NCI-H82 (cell line): ENCODE measurements around the gene SLC24A2.

Experiments
- DNase-seq: peaks from one replicate; lab custom pipeline; 2025; lab: John Stamatoyannopoulos, UW

SLC24A2 gene

DNA sequence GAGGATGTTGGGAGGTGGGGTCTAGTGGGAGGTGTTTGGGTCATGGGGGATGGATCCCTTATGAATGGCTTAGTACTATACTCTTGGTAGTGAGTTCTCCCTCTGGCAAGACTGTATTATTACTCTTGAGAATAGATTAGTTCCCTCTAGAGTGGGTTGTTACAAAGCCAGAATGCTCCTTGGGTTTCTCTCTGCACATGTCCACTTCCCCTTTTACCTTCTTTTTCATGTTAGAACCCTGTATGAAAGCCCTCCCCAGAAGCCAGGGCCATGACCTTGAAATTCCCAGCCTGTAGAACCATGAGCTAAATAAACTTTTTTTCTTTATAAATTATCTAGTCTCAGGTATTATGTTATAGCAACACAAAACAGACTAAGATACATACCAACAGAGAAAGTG is 31.1 kb downstream of the SLC24A2 start:
- no peak for DNase-seq

DNA sequence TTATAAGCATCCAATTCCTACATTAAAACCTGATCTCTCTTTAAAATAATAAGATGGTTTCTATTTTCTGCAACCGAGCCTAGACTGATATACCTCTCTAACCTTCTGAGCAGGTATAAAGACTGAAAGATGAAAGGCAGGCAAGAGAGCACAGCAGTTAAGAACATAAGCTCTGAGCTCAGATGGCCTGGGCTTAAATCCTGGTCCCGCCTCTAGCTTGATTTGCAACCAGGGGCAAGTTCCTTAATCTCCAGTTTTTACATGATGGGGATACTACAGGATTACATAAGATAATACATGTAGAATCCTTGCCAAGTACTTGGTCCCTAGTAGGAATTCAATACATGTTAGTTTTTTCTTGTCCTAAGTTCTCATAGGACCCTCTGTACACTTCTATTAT is 33.9 kb downstream of the SLC24A2 start:
- DNase-seq, result peak; percentile 93

DNA sequence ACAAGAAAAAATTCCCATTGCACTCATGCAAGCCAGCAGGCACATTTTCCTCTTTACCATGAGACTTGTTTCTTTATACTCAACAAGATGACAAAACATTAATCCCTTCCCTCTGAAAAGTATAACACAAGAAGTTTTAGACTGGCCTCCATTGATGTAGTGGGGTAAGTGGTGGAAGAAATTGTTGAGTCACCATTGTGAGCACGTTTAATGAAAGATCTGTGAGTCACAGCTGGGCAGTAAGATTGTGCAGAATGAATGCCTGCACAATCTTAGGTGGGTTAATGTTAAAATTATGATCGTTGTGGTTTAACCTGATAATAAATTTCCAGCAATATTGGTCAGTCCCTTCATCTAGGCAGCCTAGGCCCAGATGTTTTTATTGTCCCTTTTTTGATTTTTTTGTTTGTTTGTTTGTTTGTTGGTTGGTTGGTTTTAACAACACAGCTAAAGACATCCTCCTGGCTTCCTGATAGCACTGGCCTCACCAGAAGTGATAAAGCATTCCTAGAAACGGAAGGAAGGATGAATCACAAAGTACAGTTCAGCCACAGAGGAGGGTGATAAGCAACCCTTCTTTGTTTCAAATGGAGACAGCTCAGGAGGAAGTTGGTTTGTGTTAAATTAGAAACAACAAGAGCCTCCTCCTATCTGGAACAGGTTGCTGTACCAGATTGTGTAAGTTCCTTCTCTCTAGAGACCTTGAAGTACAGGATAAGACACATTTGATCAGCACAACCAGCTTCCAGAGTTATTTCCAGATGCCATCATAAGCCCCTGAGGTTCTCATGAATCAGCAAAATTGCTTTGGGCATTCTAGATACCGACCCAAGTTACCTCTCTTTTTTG is 40.3 kb downstream of the SLC24A2 start:
- DNase-seq, result peak; percentile 13

DNA sequence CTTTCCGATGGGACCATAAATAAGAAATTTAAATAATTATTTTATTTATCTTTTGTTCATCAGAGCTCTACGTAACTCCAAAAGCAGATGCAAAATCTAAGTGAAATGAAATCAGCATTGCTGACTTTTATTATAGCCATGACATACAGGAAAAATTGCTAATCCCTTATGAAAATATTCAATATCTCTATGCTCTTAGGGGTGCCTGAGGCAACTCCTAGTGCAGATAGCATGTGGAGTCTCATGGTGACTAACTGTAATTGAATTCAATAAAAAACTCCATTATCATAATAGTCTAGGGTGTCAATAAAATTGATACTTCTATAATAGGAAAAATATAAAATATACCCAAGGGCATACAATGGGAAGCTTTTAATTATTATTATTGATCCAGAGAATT is 42.6 kb downstream of the SLC24A2 start:
- no peak for DNase-seq

DNA sequence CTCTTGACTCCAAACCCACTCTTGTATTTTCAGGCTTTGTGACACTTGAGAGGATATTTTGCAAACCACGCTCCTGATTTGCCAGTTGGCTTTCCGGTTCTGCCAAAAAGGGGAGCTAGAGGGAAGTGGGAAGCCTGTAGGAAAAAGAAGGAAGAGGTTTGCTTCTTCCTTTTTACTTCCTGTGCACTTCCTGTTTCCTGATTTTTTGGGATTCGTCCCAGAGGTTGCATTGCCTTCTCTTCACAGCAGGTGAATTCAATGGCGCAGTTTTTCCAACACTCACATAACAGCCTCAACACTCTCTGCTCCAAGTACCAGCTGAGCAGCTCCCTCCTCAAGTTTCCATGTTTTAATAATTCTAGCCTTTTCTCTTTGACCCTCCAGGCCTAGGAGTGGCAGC is 47.7 kb downstream of the SLC24A2 start:
- no peak for DNase-seq
